Trophoblast cell (in vitro differentiated cells and primary cell): ENCODE measurements around the gene DYRK1B.

Experiments
- DNase-seq, 2 donors: peaks; one replicate each; pipeline ENCODE4 v3.0.0-alpha.2; 2016
- H2AFZ ChIP-seq: 2 replicates; pipeline ENCODE4 v1.6.1; 2013; ENCODE audit warnings: low read length, moderate library complexity, mild to moderate bottlenecking; ENCODE audit not compliant: insufficient read depth, poor library complexity
- H2AK5ac ChIP-seq: 2 replicates; pipeline ENCODE4 v1.6.1; 2013; ENCODE audit warnings: mild to moderate bottlenecking, low read length
- H2BK120ac ChIP-seq: 2 replicates; pipeline ENCODE4 v1.6.1; 2013; ENCODE audit warnings: low read length, mild to moderate bottlenecking, moderate library complexity; ENCODE audit not compliant: insufficient read depth, poor library complexity
- H2BK12ac ChIP-seq: 2 replicates; pipeline ENCODE4 v1.6.1; 2013; ENCODE audit warnings: mild to moderate bottlenecking, low read length, moderate library complexity
- H2BK5ac ChIP-seq: 2 replicates; pipeline ENCODE4 v1.6.1; 2013; ENCODE audit warnings: low read length, low read depth, moderate library complexity, mild to moderate bottlenecking; ENCODE audit not compliant: poor library complexity
- H3K14ac ChIP-seq: 2 replicates; pipeline ENCODE4 v1.6.1; 2013; ENCODE audit warnings: mild to moderate bottlenecking, low read length
- H3K18ac ChIP-seq: 2 replicates; pipeline ENCODE4 v1.6.1; 2013; ENCODE audit warnings: mild to moderate bottlenecking, low read length
- H3K23ac ChIP-seq: 2 replicates; pipeline ENCODE4 v1.6.1; 2013; ENCODE audit warnings: low read length
- H3K27ac ChIP-seq: 2 replicates; pipeline ENCODE4 v1.5.1; 2013; ENCODE audit warnings: low read depth, mild to moderate bottlenecking, inconsistent platforms, low read length, moderate library complexity
- H3K27me3 ChIP-seq: 2 replicates; pipeline ENCODE4 v1.6.1; 2013; ENCODE audit warnings: inconsistent platforms, mild to moderate bottlenecking, low read length, moderate library complexity; ENCODE audit not compliant: insufficient read depth
- H3K36me3 ChIP-seq, 2 experiments: 1 replicate in 1 of 2; 2 replicates in 1 of 2; pipeline ENCODE4 v1.6.1; 2013; ENCODE audit warnings: low read length in 2 of 2, mild to moderate bottlenecking in 2 of 2, moderate library complexity in 1 of 2; ENCODE audit not compliant: insufficient read depth in 2 of 2, control insufficient read depth in 1 of 2
- H3K4ac ChIP-seq: 2 replicates; pipeline ENCODE4 v1.6.1; 2013; ENCODE audit warnings: low read depth, mild to moderate bottlenecking, low read length, moderate library complexity
- H3K4me1 ChIP-seq, 2 experiments: 1 replicate in 1 of 2; 2 replicates in 1 of 2; pipeline ENCODE4 v1.6.1; 2013; ENCODE audit warnings: low read length in 2 of 2, mild to moderate bottlenecking in 2 of 2, moderate library complexity in 1 of 2; ENCODE audit not compliant: insufficient read depth in 2 of 2, control insufficient read depth in 1 of 2
- H3K4me2 ChIP-seq: 2 replicates; pipeline ENCODE4 v1.6.1; 2013; ENCODE audit warnings: inconsistent platforms, mild to moderate bottlenecking, low read length, moderate library complexity
- H3K4me3 ChIP-seq: 2 replicates; pipeline ENCODE4 v1.5.1; 2013; ENCODE audit warnings: mild to moderate bottlenecking, low read depth, low read length, inconsistent platforms
- H3K79me1 ChIP-seq: one replicate; pipeline ENCODE4 v1.6.1; 2013; ENCODE audit warnings: low read length
- H3K79me2 ChIP-seq: 2 replicates; pipeline ENCODE4 v1.6.1; 2013; ENCODE audit warnings: low read length, mild to moderate bottlenecking; ENCODE audit not compliant: control insufficient read depth, insufficient read depth, poor library complexity
- H3K9ac ChIP-seq: 2 replicates; pipeline ENCODE4 v1.6.1; 2013; ENCODE audit warnings: mild to moderate bottlenecking, low read length
- H3K9me3 ChIP-seq: 2 replicates; pipeline ENCODE4 v1.6.1; 2013; ENCODE audit warnings: low read depth, mild to moderate bottlenecking, control low read depth, inconsistent platforms, low read length; ENCODE audit not compliant: insufficient read depth
- H4K12ac ChIP-seq: 2 replicates; pipeline ENCODE4 v1.6.1; 2013; ENCODE audit warnings: low read depth, mild to moderate bottlenecking, low read length, moderate library complexity
- H4K8ac ChIP-seq: 2 replicates; pipeline ENCODE4 v1.6.1; 2013; ENCODE audit warnings: low read depth, mild to moderate bottlenecking, low read length, moderate library complexity
- H4K91ac ChIP-seq: one replicate; pipeline ENCODE4 v1.6.1; 2013; ENCODE audit warnings: low read depth, mild to moderate bottlenecking, low read length, moderate library complexity
- WGBS: extraction: QIAGEN DNeasy Blood & Tissue Kit; methylation state at CpG from one replicate; pipeline ENCODE4 v1.1.7; 2013; ENCODE audit warnings: missing lambda C conversion rate; ENCODE audit not compliant: insufficient read length, insufficient coverage; ENCODE audit errors: extremely low coverage; 5-methylcytosine and 5-hydroxymethylcytosine counted together

Gene DYRK1B

DNA sequence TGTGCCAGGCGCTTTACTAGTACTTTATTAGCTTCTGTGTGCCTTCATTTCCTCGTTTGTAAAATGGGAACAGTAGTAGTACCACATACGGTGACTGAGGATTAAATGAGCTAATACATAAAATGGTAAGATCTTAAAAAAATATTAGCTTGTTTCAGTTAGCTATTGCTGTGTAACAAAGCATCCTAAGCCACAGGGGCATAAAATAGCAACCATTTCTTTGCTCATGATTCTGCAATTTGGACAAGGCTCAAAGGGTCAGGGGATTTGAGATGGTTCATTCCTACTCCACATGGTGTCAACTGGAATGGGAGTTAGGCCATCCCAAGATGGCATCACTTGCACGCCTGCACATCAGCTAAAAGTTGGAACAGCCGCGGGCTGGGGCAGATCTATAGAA lies 13.3 kb downstream of the DYRK1B start:
- Histone ChIP-seq H3K4me2 (no peak overlapping the region), H3K4me3 (no peak overlapping the region), H3K27ac (no peak overlapping the region), H3K36me3 (peaks cover 7 to 10% of the 10 kb centered on the region in 2 experiments), H2AFZ (no peak overlapping the region), H3K23ac (no peak overlapping the region), H3K79me2 (peaks cover 3% of the 10 kb centered on the region), H2AK5ac (no peak overlapping the region), H3K9me3 (no peaks in the 10 kb centered on the region), H3K4ac (no peak overlapping the region), H3K9ac (no peak overlapping the region), H4K8ac (no peak overlapping the region), H3K18ac (no peak overlapping the region), H4K12ac (no peak overlapping the region), H3K27me3 (no peaks in the 10 kb centered on the region), H2BK120ac (no peak overlapping the region), H2BK12ac (no peak overlapping the region), H3K14ac (no peak overlapping the region), H2BK5ac (no peak overlapping the region), H4K91ac (no peak overlapping the region), H3K79me1 (peaks cover 2% of the 10 kb centered on the region), H3K4me1 (peaks cover 11 to 12% of the 10 kb centered on the region in 2 experiments)
- WGBS = no CpG with 5 or more reads among the region's 6 CpGs
- DNase-seq = no peak

DNA sequence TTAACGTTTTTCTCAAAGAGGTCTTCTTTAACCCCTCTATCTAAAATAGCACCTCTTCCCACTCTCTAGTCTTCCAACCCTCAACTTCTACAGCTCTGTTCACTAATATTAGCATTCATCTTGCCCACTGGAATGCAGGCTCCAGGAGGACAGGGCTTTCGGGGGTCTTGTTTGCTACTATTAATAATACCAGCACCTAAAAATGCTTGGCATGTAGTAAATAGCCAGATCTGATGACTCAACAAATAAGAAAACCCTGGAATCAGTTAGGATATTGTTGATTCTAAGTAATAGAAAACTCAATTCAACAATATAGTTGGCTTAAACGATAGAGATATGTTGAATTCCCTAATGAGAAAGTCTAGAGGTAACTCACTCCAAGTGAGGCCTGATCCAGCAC lies 14.2 kb downstream of the DYRK1B start:
- Histone ChIP-seq H3K79me2 (peaks cover 3% of the 10 kb centered on the region), H3K36me3 (peaks cover 0 to 3% of the 10 kb centered on the region in 2 experiments), H3K23ac (no peak overlapping the region), H3K27me3 (no peaks in the 10 kb centered on the region), H2AFZ (no peak overlapping the region), H2BK12ac (no peak overlapping the region), H3K27ac (no peak overlapping the region), H3K9ac (no peak overlapping the region), H3K4me3 (no peak overlapping the region), H2AK5ac (no peak overlapping the region), H4K91ac (no peak overlapping the region), H3K14ac (no peak overlapping the region), H4K12ac (no peak overlapping the region), H3K79me1 (peaks cover under 1% of the 10 kb centered on the region), H4K8ac (no peak overlapping the region), H2BK5ac (no peak overlapping the region), H3K9me3 (no peaks in the 10 kb centered on the region), H2BK120ac (no peak overlapping the region), H3K18ac (no peak overlapping the region), H3K4me1 (peaks cover 7% of the 10 kb centered on the region in 2 experiments), H3K4me2 (no peak overlapping the region), H3K4ac (no peak overlapping the region)
- no peak for DNase-seq
- WGBS = no CpG with 5 or more reads among the region's 3 CpGs

DNA sequence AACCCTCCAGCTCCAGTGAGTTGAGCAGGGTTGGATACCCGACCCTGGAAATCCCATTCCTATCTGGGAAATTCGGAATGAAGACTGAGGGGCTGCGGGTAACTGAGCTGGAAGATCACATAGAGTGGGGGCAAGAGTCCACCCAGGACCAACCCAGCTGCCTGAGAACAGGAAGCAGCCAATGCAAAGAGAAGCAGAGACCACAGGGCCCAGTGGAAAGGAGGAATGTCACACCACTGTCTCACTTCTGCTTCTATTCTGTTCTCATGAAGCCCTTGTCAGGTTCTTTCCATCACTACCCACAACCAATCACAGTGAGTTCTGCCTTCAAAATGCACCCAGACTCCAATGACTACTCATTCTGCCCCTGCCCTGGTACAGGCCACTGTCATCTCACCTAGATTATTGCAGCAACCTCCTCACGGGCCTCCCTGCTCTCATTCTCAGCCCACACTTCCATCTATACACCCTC lies 15.3 kb downstream of the DYRK1B start:
- Histone ChIP-seq H2BK5ac (no peak overlapping the region), H3K4me2 (no peak overlapping the region), H3K23ac (no peak overlapping the region), H3K9me3 (no peaks in the 10 kb centered on the region), H4K8ac (no peak overlapping the region), H2BK120ac (no peak overlapping the region), H3K36me3 (peaks cover 0 to 3% of the 10 kb centered on the region in 2 experiments), H3K27me3 (no peaks in the 10 kb centered on the region), H2BK12ac (no peak overlapping the region), H3K4me3 (no peak overlapping the region), H3K79me2 (no peaks in the 10 kb centered on the region), H4K91ac (no peak overlapping the region), H3K14ac (no peak overlapping the region), H4K12ac (no peak overlapping the region), H2AK5ac (no peak overlapping the region), H3K79me1 (no peaks in the 10 kb centered on the region), H3K18ac (no peak overlapping the region), H2AFZ (no peak overlapping the region), H3K27ac (no peak overlapping the region), H3K9ac (no peak overlapping the region), H3K4me1 (peaks cover 1 to 2% of the 10 kb centered on the region in 2 experiments), H3K4ac (no peak overlapping the region)
- WGBS = no CpG with 5 or more reads among the region's 4 CpGs
- no peak for DNase-seq

DNA sequence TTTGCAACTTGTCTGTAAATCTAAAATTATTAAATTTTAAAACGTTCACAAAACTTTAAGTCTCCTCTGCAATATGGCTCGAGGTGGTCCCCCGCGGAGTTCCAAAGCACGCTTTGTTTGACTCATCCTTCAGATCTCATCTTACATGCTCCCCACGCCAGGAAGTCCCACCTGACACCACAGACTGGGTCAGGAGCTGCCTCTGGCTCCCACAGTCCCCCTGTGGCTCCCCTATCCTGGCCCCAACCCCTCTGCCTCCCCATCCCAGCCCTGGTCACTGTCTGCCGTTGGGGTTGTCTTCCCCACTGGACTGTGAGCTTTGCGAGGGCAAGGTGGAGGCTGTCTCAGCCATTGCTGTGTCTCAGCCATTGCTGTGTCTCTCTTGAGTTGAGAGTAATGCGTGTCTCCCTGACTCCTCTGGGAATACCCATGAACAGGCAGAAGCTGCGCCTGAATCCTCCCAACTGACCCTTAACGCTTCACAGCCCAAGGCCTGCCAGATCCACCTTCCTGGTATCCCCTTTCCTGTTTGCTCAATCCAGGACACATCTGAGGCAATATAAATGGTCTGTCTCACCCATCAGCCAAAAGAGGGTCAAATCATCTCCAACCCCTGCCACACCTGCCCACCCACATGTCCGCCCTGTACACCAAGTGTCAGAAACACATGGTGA lies 15.9 kb downstream of the DYRK1B start:
- no peak for DNase-seq
- Histone ChIP-seq H4K8ac (no peak overlapping the region), H3K23ac (no peak overlapping the region), H3K14ac (no peak overlapping the region), H3K9me3 (no peaks in the 10 kb centered on the region), H3K79me1 (no peaks in the 10 kb centered on the region), H4K91ac (no peak overlapping the region), H4K12ac (no peak overlapping the region), H3K4me3 (no peak overlapping the region), H3K4ac (no peak overlapping the region), H3K27ac (no peak overlapping the region), H2AFZ (no peak overlapping the region), H3K9ac (no peak overlapping the region), H2BK12ac (no peak overlapping the region), H3K79me2 (no peaks in the 10 kb centered on the region), H3K27me3 (no peaks in the 10 kb centered on the region), H3K36me3 (peaks cover 0 to 3% of the 10 kb centered on the region in 2 experiments), H3K4me2 (no peak overlapping the region), H2BK120ac (no peak overlapping the region), H3K18ac (no peak overlapping the region), H2BK5ac (no peak overlapping the region), H2AK5ac (no peak overlapping the region), H3K4me1 (no peaks in the 10 kb centered on the region)
- no CpG with 5 or more reads among the region's 12 CpGs for WGBS
